ENCODE measurements around the gene CADM2.

The CADM2 gene

DNA sequence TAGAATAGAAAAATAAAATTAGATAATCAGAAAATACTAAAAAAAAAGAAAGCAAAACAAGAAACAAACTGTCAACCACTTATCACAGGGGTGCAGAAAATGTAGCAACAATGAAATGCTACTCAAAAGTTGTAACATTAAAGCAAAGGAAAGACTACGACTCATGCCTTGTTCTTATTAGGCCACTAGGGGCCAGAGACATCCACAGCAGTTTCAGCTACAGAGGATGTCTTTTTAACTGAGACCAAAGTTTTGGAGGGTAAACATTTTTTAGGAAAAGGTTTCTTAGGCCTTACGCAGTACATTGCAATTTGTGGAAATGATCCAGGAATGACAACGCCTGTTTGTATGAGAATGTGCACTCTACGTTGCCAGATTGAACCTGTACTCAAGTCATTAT, 15.4 kb upstream of the CADM2 start:
- Histone ChIP-seq H3K4me3 (ENCODE audit: low read length) (no peak overlapping the region), H4K20me1 (ENCODE audit: control insufficient read depth, insufficient read depth, low read depth, low read length) (no peaks in the 10 kb centered on the region), H3K9me3 (ENCODE audit: control insufficient read depth, insufficient read depth, low read length) (no peaks in the 10 kb centered on the region), H3K27ac (ENCODE audit: low read depth, low read length) (no peak overlapping the region), H3K27me3 (ENCODE audit: control insufficient read depth, low read length) (no peaks in the 10 kb centered on the region), H3K9me2 (replicated peaks; ENCODE audit: control insufficient read depth, low read length) (no peaks in the 10 kb centered on the region), H3F3A (ENCODE audit: control insufficient read depth, insufficient read depth) (no peaks in the 10 kb centered on the region), H3K79me2 (ENCODE audit: control insufficient read depth, low read length) (no peaks in the 10 kb centered on the region), H3K4me2 (ENCODE audit: low read length) (no peak overlapping the region), H3K36me3 (ENCODE audit: control insufficient read depth, low read length) (no peaks in the 10 kb centered on the region), H3K4me1 (ENCODE audit: control insufficient read depth, low read length) (no peaks in the 10 kb centered on the region)
- TF ChIP-seq, protein P1, sequence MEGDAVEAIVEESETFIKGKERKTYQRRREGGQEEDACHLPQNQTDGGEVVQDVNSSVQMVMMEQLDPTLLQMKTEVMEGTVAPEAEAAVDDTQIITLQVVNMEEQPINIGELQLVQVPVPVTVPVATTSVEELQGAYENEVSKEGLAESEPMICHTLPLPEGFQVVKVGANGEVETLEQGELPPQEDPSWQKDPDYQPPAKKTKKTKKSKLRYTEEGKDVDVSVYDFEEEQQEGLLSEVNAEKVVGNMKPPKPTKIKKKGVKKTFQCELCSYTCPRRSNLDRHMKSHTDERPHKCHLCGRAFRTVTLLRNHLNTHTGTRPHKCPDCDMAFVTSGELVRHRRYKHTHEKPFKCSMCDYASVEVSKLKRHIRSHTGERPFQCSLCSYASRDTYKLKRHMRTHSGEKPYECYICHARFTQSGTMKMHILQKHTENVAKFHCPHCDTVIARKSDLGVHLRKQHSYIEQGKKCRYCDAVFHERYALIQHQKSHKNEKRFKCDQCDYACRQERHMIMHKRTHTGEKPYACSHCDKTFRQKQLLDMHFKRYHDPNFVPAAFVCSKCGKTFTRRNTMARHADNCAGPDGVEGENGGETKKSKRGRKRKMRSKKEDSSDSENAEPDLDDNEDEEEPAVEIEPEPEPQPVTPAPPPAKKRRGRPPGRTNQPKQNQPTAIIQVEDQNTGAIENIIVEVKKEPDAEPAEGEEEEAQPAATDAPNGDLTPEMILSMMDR (IDR thresholded peaks at IDR 0.05; ENCODE audit: low read depth, low read length, poor library complexity, severe bottlenecking) = no peak
- no peak for TF ChIP-seq EZH2phosphoT487 (IDR thresholded peaks at IDR 0.05; ENCODE audit: borderline replicate concordance, low read length)

DNA sequence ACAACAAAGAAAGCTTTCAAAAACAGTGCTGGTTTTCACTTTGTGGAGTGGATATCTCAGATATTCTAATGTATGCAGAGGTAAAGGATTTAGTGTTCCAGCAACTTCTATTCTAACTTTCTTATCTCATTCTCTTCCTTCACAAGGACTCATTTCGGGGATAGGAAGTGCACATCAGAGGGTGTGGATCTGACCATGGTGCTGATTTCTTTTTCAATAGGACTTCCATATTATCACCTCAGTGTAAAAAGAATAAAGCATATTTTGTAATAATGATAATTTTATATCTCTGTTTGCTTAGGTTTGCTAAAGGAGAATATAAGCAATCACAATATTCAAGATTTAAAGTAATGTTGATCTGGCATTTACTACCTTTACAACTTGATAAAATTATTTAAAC, 12.5 kb upstream of the CADM2 start:
- no peaks in the 10 kb centered on the region for H3K27me3 ChIP-seq (ENCODE audit: control insufficient read depth, low read length)
- H4K20me1 ChIP-seq (ENCODE audit: control insufficient read depth, insufficient read depth, low read depth, low read length) = no peaks in the 10 kb centered on the region
- no peak overlapping the region for H3K4me2 ChIP-seq (ENCODE audit: low read length)
- no peaks in the 10 kb centered on the region for H3K79me2 ChIP-seq (ENCODE audit: control insufficient read depth, low read length)
- H3K36me3 ChIP-seq (ENCODE audit: control insufficient read depth, low read length) = no peaks in the 10 kb centered on the region
- H3K4me1 ChIP-seq (ENCODE audit: control insufficient read depth, low read length) = no peaks in the 10 kb centered on the region
- H3K27ac ChIP-seq (ENCODE audit: low read depth, low read length) = no peak overlapping the region
- H3K9me3 ChIP-seq (ENCODE audit: control insufficient read depth, insufficient read depth, low read length) = no peaks in the 10 kb centered on the region
- TF ChIP-seq, protein P1 (IDR thresholded peaks at IDR 0.05; ENCODE audit: low read depth, low read length, poor library complexity, severe bottlenecking) = no peak
- no peak for TF ChIP-seq EZH2phosphoT487 (IDR thresholded peaks at IDR 0.05; ENCODE audit: borderline replicate concordance, low read length)
- no peaks in the 10 kb centered on the region for H3F3A ChIP-seq (ENCODE audit: control insufficient read depth, insufficient read depth)
- H3K9me2 ChIP-seq (replicated peaks; ENCODE audit: control insufficient read depth, low read length) = no peaks in the 10 kb centered on the region
- no peak overlapping the region for H3K4me3 ChIP-seq (ENCODE audit: low read length)

DNA sequence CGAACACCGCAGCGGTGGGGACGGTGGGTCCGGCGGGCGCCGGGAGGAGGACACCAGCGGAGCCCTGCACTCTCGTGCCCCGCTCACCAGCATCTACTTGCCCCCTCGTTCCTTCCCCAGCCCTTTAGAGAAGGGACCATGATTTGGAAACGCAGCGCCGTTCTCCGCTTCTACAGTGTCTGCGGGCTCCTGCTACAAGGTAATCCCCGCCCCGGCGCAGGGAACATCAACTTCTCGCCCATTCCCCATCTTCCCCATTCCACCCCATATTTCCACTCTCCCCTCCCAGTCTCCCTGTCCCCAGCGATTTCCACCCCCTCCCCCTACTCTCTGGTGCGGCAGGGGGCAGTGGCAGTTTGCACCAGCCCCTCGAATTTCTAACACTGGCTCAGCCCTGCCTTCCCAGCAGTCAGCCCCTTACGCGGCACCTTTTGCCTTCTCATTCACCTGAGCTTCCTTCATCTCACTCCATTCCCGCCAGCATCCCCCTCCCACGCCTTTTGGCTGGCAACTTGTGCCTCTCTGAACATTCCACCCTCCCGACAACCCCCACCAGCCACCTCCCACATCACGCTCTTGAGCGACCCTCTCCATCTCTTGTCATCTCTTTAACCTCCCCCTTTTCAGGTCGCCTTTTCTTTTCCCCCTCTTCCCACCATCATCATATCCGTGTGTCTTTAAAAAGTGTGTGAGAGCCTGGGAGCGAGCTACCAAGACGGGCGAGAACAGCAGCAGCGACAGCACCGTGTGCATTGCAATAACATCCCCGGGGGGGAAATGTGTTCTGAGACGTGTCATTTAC, 882 bp downstream of the CADM2 start:
- H3K4me2 ChIP-seq (ENCODE audit: low read length) = no peak overlapping the region; the same call in 1 of the 2 replicates
- no peak for TF ChIP-seq EZH2phosphoT487 (IDR thresholded peaks at IDR 0.05; ENCODE audit: borderline replicate concordance, low read length)
- TF ChIP-seq, protein P1 (IDR thresholded peaks at IDR 0.05; ENCODE audit: low read depth, low read length, poor library complexity, severe bottlenecking) = no peak
- no peaks in the 10 kb centered on the region for H4K20me1 ChIP-seq (ENCODE audit: control insufficient read depth, insufficient read depth, low read depth, low read length)
- no peak overlapping the region for H3K4me3 ChIP-seq (ENCODE audit: low read length)
- H3K4me1 ChIP-seq (ENCODE audit: control insufficient read depth, low read length) = 0 out of 2 replicates have a peak, but pooled peaks cover 3% of the 10 kb centered on the region
- no peak overlapping the region for H3K27ac ChIP-seq (ENCODE audit: low read depth, low read length)
- no peaks in the 10 kb centered on the region for H3F3A ChIP-seq (ENCODE audit: control insufficient read depth, insufficient read depth)
- no peaks in the 10 kb centered on the region for H3K9me2 ChIP-seq (replicated peaks; ENCODE audit: control insufficient read depth, low read length)
- no peaks in the 10 kb centered on the region for H3K9me3 ChIP-seq (ENCODE audit: control insufficient read depth, insufficient read depth, low read length)
- H3K27me3 ChIP-seq (ENCODE audit: control insufficient read depth, low read length) = no peaks in the 10 kb centered on the region
- H3K79me2 ChIP-seq (ENCODE audit: control insufficient read depth, low read length) = no peaks in the 10 kb centered on the region
- no peaks in the 10 kb centered on the region for H3K36me3 ChIP-seq (ENCODE audit: control insufficient read depth, low read length)

Measured in DOHH2 (cell line).